Lung (tissue), 12 donors: ENCODE data around the gene TBC1D2. TPM values are rescaled to one million over a fixed set of nuclear protein-coding genes. Genes with fewer than 3 reads are reported as not detected.
"Not testable (repeated sequence)": the region's sequence is repeated elsewhere in the genome, so short reads cannot be mapped to it uniquely, and the experiment has no call there.

Experiments used
- ATAC-seq: fragments of 200-7000 bp; cut with Tn5 transposase; one replicate; pipeline ENCODE4 v1.9.1; 2020; ENCODE audit warnings: moderate number of reproducible peaks; ENCODE audit not compliant: insufficient read depth, low FRiP score
- DNase-seq, 3 donors: peaks; one replicate each; pipeline ENCODE4 v3.0.0-alpha.2; 2013 to 2017
- H3K27ac ChIP-seq, 2 donors: one replicate each; pipeline ENCODE4 v1.5.1; 2013; ENCODE audit warnings: mild to moderate bottlenecking in 2 of 2, moderate library complexity in 2 of 2, control low read depth in 1 of 2, inconsistent platforms in 1 of 2, low read depth in 1 of 2, low read length in 1 of 2
- H3K27me3 ChIP-seq, 3 donors: one replicate each; pipeline ENCODE4 v1.5.1; 2013; ENCODE audit warnings: low read length in 2 of 3; ENCODE audit not compliant: control insufficient read depth in 3 of 3, insufficient read depth in 3 of 3
- H3K36me3 ChIP-seq, 4 donors: one replicate each; pipeline ENCODE4 v1.5.1; 2013; ENCODE audit warnings: low read length in 4 of 4, mild to moderate bottlenecking in 1 of 4, moderate library complexity in 1 of 4; ENCODE audit not compliant: control insufficient read depth in 4 of 4, insufficient read depth in 4 of 4
- H3K4me1 ChIP-seq, 5 donors: one replicate each; pipeline ENCODE4 v1.5.1; 2013; ENCODE audit warnings: low read length in 5 of 5, mild to moderate bottlenecking in 2 of 5, moderate library complexity in 1 of 5; ENCODE audit not compliant: control insufficient read depth in 5 of 5, insufficient read depth in 5 of 5
- H3K4me3 ChIP-seq: one replicate; pipeline ENCODE4 v1.5.1; 2013; ENCODE audit warnings: mild to moderate bottlenecking, control low read depth, moderate library complexity
- H3K9ac ChIP-seq, 2 donors: one replicate each; pipeline ENCODE4 v1.5.1; 2013; ENCODE audit warnings: low read length in 2 of 2, control low read depth in 1 of 2; ENCODE audit not compliant: insufficient read depth in 1 of 2
- H3K9me3 ChIP-seq, 4 donors: one replicate each; pipeline ENCODE4 v1.5.1; 2013; ENCODE audit warnings: low read length in 3 of 4, mild to moderate bottlenecking in 1 of 4, moderate library complexity in 1 of 4; ENCODE audit not compliant: control insufficient read depth in 4 of 4, insufficient read depth in 3 of 4
- WGBS, 2 donors: extraction: QIAGEN DNeasy Blood & Tissue Kit; methylation state at CpG; one replicate each; pipeline ENCODE4 v1.1.7; 2013; 5-methylcytosine and 5-hydroxymethylcytosine counted together
- polyA plus RNA-seq, 2 donors: library from polyadenylated mRNA; stranded (reverse); fragments of 200-250 nt; gene quantifications; one replicate each; pipeline ENCODE4 v1.2.1, GENCODE V29; 2013
- total RNA-seq, 2 donors: library from RNA; depleted of rRNA in 1 of 2; stranded (reverse); fragments of >200 nt in 1 of 2; gene quantifications; one replicate each; pipeline ENCODE4 v1.2.1, GENCODE V29; 2014 to 2021
- TF ChIP-seq, protein P1 (sequence below): IDR thresholded peaks from 2 replicates; pipeline ENCODE4 v1.5.1; 2012; ENCODE audit warnings: mild to moderate bottlenecking; ENCODE audit errors: control extremely low read depth, extremely low read depth
- donor health status: control.
- donor health status: control.
- donor health status: Bipolar disorder and iron deficiency.
- donor health status: healthy.
- donor health status: DM: yes; HTN: yes; CAD: no.

Gene TBC1D2
- total and polyA plus RNA-seq, 4 donors: 31.3 to 73.0 (median 56.1) TPM

DNA sequence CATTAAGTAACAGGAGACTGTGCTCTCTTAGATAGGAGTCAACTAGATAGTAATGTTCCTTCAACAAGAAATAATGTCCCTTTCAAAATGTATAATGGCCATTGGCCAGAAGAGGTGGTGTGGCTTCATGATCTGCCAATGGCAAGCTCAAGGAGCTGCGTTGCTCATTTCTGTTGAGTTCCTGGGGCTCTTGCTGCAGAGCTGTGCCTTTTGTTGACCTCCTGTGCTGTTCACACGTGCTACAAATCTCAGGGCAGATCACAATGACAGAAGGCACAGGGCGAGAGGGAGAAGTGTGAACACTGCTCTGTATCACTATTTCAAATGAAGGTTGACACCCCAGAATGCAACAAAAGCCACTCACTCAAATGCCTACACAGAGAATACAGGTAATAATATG lies 16.0 kb upstream of the TBC1D2 start:
- H3K36me3 ChIP-seq: no peaks in the 10 kb centered on the region
- H3K4me1 ChIP-seq: no peaks in the 10 kb centered on the region
- no peaks in the 10 kb centered on the region for H3K9me3 ChIP-seq
- H3K9ac ChIP-seq: no peak overlapping the region
- H3K27ac ChIP-seq: no peak overlapping the region
- H3K27me3 ChIP-seq: peaks cover 0 to 2% (median 0%) of the 10 kb centered on the region in 3 donors
- TF ChIP-seq, protein P1, sequence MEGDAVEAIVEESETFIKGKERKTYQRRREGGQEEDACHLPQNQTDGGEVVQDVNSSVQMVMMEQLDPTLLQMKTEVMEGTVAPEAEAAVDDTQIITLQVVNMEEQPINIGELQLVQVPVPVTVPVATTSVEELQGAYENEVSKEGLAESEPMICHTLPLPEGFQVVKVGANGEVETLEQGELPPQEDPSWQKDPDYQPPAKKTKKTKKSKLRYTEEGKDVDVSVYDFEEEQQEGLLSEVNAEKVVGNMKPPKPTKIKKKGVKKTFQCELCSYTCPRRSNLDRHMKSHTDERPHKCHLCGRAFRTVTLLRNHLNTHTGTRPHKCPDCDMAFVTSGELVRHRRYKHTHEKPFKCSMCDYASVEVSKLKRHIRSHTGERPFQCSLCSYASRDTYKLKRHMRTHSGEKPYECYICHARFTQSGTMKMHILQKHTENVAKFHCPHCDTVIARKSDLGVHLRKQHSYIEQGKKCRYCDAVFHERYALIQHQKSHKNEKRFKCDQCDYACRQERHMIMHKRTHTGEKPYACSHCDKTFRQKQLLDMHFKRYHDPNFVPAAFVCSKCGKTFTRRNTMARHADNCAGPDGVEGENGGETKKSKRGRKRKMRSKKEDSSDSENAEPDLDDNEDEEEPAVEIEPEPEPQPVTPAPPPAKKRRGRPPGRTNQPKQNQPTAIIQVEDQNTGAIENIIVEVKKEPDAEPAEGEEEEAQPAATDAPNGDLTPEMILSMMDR: no peak
- H3K4me3 ChIP-seq: no peak overlapping the region
- DNase-seq (no peak), ATAC-seq (no peak)
- WGBS, 2 donors: 46 to 66% methylated on average over 3 of the region's 3 CpGs

DNA sequence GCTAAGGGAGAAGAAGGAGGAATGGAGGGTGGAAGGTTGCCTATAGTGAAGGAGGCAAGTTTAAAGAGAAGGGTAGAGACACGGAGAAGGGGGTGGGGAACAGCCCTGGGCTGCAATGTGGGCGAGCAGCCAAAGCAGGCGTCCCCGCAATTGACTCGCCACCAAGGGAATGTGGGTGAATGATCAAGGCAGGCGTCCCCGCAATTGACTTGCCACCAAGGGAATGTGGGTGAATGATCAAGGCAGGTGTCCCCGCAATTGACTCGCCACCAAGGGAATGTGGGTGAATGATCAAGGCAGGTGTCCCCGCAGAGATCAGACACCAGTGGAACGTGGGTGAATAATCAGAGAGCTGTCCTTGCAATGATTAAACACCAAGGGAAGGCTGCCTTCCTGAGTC lies 14.8 kb upstream of the TBC1D2 start:
- not testable (repeated sequence) for H3K4me3 ChIP-seq, H3K9ac ChIP-seq, ATAC-seq, H3K4me1 ChIP-seq, DNase-seq, H3K27ac ChIP-seq, H3K9me3 ChIP-seq, H3K36me3 ChIP-seq, H3K27me3 ChIP-seq
- WGBS, 2 donors: 79 to 90% methylated on average over 4 to 11 of the region's 11 CpGs

DNA sequence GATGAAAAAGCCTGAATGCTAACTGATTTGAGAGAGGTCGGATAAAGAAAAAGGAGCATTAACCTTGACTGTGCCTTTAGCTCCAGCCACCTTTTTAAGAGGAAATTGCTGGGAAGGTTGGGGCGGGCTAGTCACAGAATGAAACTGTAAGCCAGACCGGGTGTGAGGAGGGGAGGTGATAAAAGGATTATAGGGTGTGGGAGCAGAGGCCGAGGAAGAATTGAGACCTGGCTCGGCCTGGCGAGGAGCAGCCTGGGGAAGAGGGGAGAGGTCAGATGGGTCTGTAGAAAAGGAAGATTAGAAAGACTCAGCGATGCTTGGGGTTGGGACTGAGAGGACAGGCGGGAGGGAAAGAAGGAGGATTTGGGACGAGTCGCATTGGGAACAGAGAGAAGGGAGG lies 14.2 kb upstream of the TBC1D2 start:
- H3K4me1 ChIP-seq, H3K36me3 ChIP-seq, H3K4me3 ChIP-seq, ATAC-seq, H3K9ac ChIP-seq, DNase-seq, H3K27me3 ChIP-seq, H3K9me3 ChIP-seq, H3K27ac ChIP-seq: not testable (repeated sequence)
- WGBS, 2 donors: 68 to 71% methylated on average over 10 of the region's 10 CpGs

DNA sequence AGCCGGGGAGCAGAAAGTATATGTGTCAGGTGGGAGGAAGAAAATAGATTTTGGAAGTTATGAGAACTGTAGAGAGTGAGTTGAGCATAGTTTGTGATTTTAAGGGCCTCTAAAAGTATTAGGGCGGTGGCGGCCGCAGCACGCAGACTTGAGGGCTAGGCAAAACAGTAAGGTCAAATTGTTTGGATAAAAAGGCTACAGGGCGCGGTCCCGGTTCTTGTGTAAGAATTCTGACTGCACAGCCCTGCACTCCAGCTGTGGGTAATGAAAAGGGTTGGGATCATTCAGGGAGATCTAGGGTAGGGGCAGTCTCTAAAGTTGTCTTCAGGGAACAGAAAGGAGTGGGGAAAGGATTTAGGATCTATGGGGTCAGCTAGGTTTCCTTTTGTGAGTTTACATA lies 12.1 kb upstream of the TBC1D2 start:
- 76 to 81% methylated on average over 8 of the region's 8 CpGs for WGBS, 2 donors
- ATAC-seq, H3K27me3 ChIP-seq, H3K36me3 ChIP-seq, H3K4me1 ChIP-seq, H3K9me3 ChIP-seq, H3K27ac ChIP-seq, H3K9ac ChIP-seq, DNase-seq, H3K4me3 ChIP-seq: not testable (repeated sequence)

DNA sequence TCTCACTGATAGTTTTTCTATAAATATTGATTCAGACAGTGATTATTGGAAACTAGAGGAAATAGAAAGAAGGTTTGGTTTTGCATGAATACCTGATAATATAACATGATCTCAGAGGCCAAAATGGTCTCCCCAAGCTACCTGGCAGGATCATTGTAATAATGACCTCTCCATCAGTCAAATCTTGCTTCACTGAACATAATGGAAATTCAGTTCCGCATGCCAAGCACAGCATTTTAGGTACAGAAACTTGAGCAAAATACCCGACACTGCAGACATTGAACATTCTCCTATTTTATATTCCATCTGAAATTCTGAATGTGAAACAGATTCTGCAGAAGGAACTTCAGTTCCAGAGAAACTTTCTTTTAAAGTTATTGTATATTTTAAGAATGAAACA lies 9.1 kb upstream of the TBC1D2 start:
- ATAC-seq (no peak), DNase-seq (no peak)
- WGBS, 2 donors: 86 to 91% methylated on average over 2 of the region's 2 CpGs
- Histone ChIP-seq H3K27me3 (no peaks in the 10 kb centered on the region), H3K9ac (no peak overlapping the region), H3K36me3 (no peaks in the 10 kb centered on the region), H3K27ac (no peak overlapping the region), H3K4me1 (no peaks in the 10 kb centered on the region), H3K4me3 (no peak overlapping the region), H3K9me3 (no peaks in the 10 kb centered on the region)
- TF ChIP-seq, protein P1: no peak
